HepG2 (cell line): ENCODE data around the gene EFNA4. TPM values are rescaled to one million over a fixed set of nuclear protein-coding genes. Genes with fewer than 3 reads are reported as not detected.

Source experiments
- IRX3 ChIP-seq: sonication (generic); formaldehyde crosslinking; IDR thresholded peaks from 2 replicates; pipeline ENCODE4 v1.8.1; 2023; ENCODE audit warnings: mild to moderate bottlenecking, low read depth, missing genetic modification reagents, borderline replicate concordance
- YEATS4 ChIP-seq: sonication (generic); formaldehyde crosslinking; IDR thresholded peaks from 2 replicates; pipeline ENCODE4 v1.4.0; 2020; ENCODE audit warnings: missing genetic modification reagents, borderline replicate concordance
- ZNF143 ChIP-seq: sonication (generic); formaldehyde crosslinking; IDR thresholded peaks from 2 replicates; pipeline ENCODE4 v1.4.0; 2020; ENCODE audit warnings: missing genetic modification reagents
- ZNF207 ChIP-seq: fragments of 450-650 bp; IDR thresholded peaks from 2 replicates; pipeline ENCODE4 v1.6.1; 2016; ENCODE audit warnings: antibody characterized with exemption, borderline replicate concordance
- ZNF30 ChIP-seq: sonication (generic); formaldehyde crosslinking; IDR thresholded peaks from 2 replicates; pipeline ENCODE4 v1.5.0; 2020; ENCODE audit warnings: mild to moderate bottlenecking, missing genetic modification reagents
- polyA plus RNA-seq, 8 experiments: library from polyadenylated mRNA; depleted of rRNA in 3 of 8; stranded (reverse) in 7 of 8; unstranded in 1 of 8; fragments of >200 nt; fragmentation: Illumina TruSeq in 4 of 8; extraction: Trizol in 4 of 8; gene quantifications; 2 replicates each; pipeline versions ENCODE4 v1.2.1 to v1.2.3, GENCODE V29; 2011 to 2016; ENCODE audit warnings: low read depth in 4 of 8, missing spikeins in 1 of 8, mixed read lengths in 1 of 8; ENCODE audit not compliant: insufficient read depth in 1 of 8
- total RNA-seq, 5 experiments: library from RNA; depleted of rRNA; stranded (reverse); fragments of >200 nt; fragmentation: Illumina TruSeq; extraction: Trizol; gene quantifications; 2 replicates each; pipeline ENCODE4 v1.2.3, GENCODE V29; 2016; ENCODE audit warnings: low read depth in 1 of 5
- TF ChIP-seq, protein P1 (sequence below): sonication (generic); formaldehyde crosslinking; IDR thresholded peaks from 2 replicates; pipeline ENCODE4 v1.4.0; 2020; ENCODE audit warnings: mild to moderate bottlenecking, missing genetic modification reagents
- TF ChIP-seq, protein P2 (sequence below): IDR thresholded peaks from 2 replicates; pipeline ENCODE4 v1.6.1; 2016; ENCODE audit warnings: low read depth, missing genetic modification reagents, missing compliant biosample characterization
- TF ChIP-seq, protein P3 (sequence below): sonication (generic); formaldehyde crosslinking; IDR thresholded peaks from 2 replicates; pipeline ENCODE4 v1.4.0; 2020; ENCODE audit warnings: missing genetic modification reagents, borderline replicate concordance

The EFNA4 gene
- total and polyA plus RNA-seq, 2 of the 13 experiments (the other 11 are each of a cell fraction or from before 2014, with no cell fraction given), result 12.0 to 17.2 TPM

DNA sequence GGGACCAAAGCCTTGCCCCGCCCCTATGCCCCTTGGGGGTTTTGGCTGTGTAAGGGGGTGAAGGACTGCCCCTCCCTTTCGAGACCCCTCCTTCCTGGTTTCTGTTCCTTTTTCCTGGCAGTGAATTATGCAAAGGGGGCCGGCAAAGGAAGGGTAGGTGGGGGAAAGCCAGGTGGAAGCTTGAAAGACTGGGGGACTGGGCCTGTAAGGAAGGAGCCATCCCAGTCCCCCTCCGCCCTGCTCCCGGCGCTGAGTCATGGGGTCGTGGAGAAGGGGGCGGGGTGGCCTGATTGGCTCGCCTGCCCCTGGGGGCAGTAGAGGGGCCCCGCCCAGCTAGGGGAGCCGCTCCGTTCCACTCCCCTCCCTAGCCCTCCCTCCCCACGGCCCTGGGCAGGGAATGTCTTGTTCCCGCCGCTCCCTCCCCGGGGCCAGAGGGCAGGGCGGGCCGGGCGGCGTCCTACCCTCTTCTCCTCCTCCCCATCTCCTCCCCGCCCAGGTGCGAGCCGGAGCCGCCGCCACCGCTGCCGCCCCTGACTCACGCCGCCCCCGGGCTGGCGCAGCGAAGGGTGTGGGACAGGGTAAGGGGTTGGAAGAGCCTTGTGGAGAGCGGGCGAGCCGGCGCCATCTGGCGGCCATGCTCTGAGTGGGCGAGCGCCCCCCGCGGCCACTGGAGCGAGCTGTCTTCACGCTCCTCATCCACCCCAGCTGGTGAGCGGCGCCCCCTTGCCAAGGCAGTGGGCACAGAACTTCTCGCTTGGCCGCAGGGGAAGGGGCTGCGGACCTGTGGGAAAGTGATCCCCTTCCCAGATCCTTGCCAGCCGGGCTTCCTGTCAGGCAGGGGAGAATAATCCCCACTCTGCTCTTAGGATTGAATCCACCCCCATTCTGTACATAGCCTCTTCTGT lies 46.2 kb upstream of the EFNA4 start (continued):
- TF ChIP-seq, protein P1, sequence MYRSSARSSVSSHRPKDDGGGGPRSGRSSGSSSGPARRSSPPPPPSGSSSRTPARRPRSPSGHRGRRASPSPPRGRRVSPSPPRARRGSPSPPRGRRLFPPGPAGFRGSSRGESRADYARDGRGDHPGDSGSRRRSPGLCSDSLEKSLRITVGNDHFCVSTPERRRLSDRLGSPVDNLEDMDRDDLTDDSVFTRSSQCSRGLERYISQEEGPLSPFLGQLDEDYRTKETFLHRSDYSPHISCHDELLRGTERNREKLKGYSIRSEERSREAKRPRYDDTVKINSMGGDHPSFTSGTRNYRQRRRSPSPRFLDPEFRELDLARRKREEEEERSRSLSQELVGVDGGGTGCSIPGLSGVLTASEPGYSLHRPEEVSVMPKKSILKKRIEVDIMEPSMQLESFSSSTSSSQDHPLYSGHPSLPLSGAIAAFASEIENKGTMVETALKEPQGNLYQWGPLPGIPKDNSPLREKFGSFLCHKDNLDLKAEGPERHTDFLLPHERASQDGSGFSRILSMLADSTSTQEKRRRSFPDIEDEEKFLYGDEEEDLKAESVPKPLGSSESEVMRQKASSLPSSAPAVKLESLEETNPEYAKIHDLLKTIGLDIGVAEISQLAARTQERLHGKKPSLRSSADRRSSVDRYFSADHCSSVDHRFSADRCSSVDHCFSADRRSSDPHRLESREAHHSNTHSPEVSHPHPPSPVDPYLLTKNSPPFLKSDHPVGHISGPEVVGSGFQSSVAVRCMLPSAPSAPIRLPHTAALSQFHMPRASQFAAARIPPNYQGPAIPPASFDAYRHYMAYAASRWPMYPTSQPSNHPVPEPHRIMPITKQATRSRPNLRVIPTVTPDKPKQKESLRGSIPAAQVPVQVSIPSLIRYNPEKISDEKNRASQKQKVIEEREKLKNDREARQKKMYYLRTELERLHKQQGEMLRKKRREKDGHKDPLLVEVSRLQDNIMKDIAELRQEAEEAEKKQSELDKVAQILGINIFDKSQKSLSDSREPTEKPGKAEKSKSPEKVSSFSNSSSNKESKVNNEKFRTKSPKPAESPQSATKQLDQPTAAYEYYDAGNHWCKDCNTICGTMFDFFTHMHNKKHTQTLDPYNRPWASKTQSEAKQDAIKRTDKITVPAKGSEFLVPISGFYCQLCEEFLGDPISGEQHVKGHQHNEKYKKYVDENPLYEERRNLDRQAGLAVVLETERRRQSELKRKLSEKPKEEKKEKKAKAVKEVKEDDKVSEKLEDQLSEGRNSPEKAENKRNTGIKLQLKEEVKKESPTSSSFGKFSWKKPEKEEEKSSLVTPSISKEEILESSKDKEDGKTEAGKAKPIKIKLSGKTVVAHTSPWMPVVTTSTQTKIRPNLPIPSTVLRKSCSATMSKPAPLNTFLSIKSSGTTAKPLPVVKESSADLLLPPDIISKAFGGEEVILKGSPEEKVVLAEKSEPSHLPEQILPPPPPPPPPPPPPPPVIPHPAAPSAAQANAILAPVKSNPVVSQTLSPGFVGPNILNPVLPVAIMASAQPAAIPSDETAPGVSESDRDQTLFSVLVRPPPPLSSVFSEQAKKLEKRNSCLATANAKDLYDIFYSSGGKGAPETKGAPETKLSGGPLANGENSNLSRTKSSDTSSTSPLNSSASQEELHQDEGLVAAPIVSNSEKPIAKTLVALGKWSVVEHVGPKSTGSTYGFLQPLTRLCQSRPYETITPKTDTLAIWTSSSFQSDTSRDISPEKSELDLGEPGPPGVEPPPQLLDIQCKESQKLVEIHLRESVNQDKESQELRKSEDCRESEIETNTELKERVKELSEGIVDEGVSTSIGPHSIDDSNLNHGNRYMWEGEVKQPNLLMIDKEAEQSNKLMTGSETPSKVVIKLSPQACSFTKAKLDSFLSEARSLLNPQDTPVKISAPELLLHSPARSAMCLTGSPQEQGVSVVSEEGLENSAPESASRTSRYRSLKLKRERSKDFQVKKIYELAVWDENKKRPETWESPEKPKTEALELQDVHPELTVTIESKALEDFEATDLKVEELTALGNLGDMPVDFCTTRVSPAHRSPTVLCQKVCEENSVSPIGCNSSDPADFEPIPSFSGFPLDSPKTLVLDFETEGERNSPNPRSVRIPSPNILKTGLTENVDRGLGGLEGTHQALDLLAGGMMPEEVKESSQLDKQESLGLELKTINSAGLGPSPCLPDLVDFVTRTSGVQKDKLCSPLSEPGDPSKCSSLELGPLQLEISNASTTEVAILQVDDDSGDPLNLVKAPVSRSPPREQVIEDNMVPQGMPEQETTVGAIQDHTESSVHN (CRISPR knock-in tag), result peak; percentile 44; the same call in 1 of the 2 replicates
- no peak for TF ChIP-seq ZNF207
- no peak for TF ChIP-seq ZNF30 (CRISPR knock-in tag)
- no peak for TF ChIP-seq IRX3
- TF ChIP-seq, protein P2, sequence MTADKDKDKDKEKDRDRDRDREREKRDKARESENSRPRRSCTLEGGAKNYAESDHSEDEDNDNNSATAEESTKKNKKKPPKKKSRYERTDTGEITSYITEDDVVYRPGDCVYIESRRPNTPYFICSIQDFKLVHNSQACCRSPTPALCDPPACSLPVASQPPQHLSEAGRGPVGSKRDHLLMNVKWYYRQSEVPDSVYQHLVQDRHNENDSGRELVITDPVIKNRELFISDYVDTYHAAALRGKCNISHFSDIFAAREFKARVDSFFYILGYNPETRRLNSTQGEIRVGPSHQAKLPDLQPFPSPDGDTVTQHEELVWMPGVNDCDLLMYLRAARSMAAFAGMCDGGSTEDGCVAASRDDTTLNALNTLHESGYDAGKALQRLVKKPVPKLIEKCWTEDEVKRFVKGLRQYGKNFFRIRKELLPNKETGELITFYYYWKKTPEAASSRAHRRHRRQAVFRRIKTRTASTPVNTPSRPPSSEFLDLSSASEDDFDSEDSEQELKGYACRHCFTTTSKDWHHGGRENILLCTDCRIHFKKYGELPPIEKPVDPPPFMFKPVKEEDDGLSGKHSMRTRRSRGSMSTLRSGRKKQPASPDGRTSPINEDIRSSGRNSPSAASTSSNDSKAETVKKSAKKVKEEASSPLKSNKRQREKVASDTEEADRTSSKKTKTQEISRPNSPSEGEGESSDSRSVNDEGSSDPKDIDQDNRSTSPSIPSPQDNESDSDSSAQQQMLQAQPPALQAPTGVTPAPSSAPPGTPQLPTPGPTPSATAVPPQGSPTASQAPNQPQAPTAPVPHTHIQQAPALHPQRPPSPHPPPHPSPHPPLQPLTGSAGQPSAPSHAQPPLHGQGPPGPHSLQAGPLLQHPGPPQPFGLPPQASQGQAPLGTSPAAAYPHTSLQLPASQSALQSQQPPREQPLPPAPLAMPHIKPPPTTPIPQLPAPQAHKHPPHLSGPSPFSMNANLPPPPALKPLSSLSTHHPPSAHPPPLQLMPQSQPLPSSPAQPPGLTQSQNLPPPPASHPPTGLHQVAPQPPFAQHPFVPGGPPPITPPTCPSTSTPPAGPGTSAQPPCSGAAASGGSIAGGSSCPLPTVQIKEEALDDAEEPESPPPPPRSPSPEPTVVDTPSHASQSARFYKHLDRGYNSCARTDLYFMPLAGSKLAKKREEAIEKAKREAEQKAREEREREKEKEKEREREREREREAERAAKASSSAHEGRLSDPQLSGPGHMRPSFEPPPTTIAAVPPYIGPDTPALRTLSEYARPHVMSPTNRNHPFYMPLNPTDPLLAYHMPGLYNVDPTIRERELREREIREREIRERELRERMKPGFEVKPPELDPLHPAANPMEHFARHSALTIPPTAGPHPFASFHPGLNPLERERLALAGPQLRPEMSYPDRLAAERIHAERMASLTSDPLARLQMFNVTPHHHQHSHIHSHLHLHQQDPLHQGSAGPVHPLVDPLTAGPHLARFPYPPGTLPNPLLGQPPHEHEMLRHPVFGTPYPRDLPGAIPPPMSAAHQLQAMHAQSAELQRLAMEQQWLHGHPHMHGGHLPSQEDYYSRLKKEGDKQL (CRISPR knock-in tag), result peak; percentile 53; the same call in 1 of the 2 replicates
- TF ChIP-seq YEATS4 (CRISPR knock-in tag), result peak; percentile 84; the same call in 1 of the 2 replicates
- TF ChIP-seq ZNF143 (CRISPR knock-in tag), result peak; percentile 52; the same call in 1 of the 2 replicates
- TF ChIP-seq, protein P3, sequence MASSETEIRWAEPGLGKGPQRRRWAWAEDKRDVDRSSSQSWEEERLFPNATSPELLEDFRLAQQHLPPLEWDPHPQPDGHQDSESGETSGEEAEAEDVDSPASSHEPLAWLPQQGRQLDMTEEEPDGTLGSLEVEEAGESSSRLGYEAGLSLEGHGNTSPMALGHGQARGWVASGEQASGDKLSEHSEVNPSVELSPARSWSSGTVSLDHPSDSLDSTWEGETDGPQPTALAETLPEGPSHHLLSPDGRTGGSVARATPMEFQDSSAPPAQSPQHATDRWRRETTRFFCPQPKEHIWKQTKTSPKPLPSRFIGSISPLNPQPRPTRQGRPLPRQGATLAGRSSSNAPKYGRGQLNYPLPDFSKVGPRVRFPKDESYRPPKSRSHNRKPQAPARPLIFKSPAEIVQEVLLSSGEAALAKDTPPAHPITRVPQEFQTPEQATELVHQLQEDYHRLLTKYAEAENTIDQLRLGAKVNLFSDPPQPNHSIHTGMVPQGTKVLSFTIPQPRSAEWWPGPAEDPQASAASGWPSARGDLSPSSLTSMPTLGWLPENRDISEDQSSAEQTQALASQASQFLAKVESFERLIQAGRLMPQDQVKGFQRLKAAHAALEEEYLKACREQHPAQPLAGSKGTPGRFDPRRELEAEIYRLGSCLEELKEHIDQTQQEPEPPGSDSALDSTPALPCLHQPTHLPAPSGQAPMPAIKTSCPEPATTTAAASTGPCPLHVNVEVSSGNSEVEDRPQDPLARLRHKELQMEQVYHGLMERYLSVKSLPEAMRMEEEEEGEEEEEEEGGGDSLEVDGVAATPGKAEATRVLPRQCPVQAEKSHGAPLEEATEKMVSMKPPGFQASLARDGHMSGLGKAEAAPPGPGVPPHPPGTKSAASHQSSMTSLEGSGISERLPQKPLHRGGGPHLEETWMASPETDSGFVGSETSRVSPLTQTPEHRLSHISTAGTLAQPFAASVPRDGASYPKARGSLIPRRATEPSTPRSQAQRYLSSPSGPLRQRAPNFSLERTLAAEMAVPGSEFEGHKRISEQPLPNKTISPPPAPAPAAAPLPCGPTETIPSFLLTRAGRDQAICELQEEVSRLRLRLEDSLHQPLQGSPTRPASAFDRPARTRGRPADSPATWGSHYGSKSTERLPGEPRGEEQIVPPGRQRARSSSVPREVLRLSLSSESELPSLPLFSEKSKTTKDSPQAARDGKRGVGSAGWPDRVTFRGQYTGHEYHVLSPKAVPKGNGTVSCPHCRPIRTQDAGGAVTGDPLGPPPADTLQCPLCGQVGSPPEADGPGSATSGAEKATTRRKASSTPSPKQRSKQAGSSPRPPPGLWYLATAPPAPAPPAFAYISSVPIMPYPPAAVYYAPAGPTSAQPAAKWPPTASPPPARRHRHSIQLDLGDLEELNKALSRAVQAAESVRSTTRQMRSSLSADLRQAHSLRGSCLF (CRISPR knock-in tag), result no peak
